Measurements from ENCODE around the gene KCNN1.
A peak's percentile ranks its signal among the peaks of the same experiment; 100 is the strongest.

Gene KCNN1

DNA sequence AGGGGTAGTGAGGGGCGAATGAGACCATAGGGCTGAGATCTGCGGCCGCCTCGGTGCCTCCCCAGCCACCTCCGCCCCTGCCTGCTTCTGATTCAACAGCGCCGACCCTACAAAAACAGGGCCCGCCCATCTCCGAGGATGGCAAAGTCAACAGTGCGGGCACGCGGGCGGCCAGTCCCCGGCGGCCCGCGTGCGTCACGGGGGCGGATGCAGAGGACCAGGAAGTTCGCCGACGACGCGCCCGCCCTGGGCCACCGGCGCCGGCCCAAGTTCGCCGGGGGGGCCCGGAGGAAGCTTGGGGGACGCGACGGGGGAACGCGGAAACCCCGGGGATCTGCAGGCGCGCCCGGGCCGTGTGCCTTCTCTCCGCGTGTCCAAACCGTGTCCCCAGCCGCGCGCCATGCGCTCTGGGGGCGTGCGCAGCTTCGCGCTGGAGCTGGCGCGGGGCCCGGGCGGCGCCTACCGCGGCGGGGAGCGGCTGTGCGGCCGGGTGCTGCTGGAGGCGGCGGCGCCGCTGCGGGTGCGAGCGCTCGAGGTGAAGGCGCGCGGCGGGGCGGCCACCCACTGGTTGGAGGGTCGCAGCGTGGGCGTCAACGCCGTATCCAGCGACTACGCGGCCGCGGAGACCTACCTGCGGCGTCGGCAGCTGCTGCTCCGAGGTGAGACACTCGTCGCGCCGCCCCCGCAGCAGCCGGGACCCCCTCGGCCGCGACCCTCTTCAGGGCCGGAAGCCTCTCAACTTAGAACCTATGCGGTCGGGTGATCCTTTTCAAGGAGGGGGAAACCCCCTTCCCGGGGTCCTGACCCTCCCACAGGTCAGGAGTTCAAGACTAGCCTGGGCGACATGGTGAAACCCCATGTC is 34.2 kb downstream of the KCNN1 start (continued):
- no peak for TF ChIP-seq ZEB2 (tag by site-specific recombination; IDR thresholded peaks at IDR 0.05)
- no peak for TF ChIP-seq ZNF48 (tag by site-specific recombination; IDR thresholded peaks at IDR 0.05)
- TF ChIP-seq, protein P1, sequence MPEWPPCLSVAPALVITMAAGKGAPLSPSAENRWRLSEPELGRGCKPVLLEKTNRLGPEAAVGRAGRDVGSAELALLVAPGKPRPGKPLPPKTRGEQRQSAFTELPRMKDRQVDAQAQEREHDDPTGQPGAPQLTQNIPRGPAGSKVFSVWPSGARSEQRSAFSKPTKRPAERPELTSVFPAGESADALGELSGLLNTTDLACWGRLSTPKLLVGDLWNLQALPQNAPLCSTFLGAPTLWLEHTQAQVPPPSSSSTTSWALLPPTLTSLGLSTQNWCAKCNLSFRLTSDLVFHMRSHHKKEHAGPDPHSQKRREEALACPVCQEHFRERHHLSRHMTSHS (tag by site-specific recombination; IDR thresholded peaks at IDR 0.05) = no peak
- TF ChIP-seq, protein P2, sequence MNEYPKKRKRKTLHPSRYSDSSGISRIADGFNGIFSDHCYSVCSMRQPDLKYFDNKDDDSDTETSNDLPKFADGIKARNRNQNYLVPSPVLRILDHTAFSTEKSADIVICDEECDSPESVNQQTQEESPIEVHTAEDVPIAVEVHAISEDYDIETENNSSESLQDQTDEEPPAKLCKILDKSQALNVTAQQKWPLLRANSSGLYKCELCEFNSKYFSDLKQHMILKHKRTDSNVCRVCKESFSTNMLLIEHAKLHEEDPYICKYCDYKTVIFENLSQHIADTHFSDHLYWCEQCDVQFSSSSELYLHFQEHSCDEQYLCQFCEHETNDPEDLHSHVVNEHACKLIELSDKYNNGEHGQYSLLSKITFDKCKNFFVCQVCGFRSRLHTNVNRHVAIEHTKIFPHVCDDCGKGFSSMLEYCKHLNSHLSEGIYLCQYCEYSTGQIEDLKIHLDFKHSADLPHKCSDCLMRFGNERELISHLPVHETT (tag by site-specific recombination; IDR thresholded peaks at IDR 0.05) = no peak
- TF ChIP-seq ZNF10 (tag by site-specific recombination; IDR thresholded peaks at IDR 0.05) = peak; percentile 55; the same call in 1 of the 2 replicates
- TF ChIP-seq ZNF121 (tag by site-specific recombination; IDR thresholded peaks at IDR 0.05) = no peak
- TF ChIP-seq, protein P3, sequence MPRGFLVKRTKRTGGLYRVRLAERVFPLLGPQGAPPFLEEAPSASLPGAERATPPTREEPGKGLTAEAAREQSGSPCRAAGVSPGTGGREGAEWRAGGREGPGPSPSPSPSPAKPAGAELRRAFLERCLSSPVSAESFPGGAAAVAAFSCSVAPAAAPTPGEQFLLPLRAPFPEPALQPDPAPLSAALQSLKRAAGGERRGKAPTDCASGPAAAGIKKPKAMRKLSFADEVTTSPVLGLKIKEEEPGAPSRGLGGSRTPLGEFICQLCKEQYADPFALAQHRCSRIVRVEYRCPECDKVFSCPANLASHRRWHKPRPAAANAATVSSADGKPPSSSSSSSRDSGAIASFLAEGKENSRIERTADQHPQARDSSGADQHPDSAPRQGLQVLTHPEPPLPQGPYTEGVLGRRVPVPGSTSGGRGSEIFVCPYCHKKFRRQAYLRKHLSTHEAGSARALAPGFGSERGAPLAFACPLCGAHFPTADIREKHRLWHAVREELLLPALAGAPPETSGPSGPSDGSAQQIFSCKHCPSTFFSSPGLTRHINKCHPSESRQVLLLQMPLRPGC (tag by site-specific recombination; IDR thresholded peaks at IDR 0.05) = no peak
- TF ChIP-seq ZNF404 (tag by site-specific recombination; IDR thresholded peaks at IDR 0.05) = no peak
- peak; percentile 86 for TF ChIP-seq ZFHX2 (tag by site-specific recombination; conservative IDR thresholded peaks at IDR 0.05)
- TF ChIP-seq SCRT1 (tag by site-specific recombination; IDR thresholded peaks at IDR 0.05; ENCODE audit: borderline replicate concordance) = no peak
- no peak for TF ChIP-seq ZNF830 (tag by site-specific recombination; IDR thresholded peaks at IDR 0.05; ENCODE audit: low read depth)
- TF ChIP-seq ZNF707 (tag by site-specific recombination; IDR thresholded peaks at IDR 0.05) = no peak
- peak; percentile 69 for TF ChIP-seq ZNF341 (tag by site-specific recombination; IDR thresholded peaks at IDR 0.05; ENCODE audit: low read depth)
- TF ChIP-seq WT1 (tag by site-specific recombination; IDR thresholded peaks at IDR 0.05) = no peak
- TF ChIP-seq, protein P4, sequence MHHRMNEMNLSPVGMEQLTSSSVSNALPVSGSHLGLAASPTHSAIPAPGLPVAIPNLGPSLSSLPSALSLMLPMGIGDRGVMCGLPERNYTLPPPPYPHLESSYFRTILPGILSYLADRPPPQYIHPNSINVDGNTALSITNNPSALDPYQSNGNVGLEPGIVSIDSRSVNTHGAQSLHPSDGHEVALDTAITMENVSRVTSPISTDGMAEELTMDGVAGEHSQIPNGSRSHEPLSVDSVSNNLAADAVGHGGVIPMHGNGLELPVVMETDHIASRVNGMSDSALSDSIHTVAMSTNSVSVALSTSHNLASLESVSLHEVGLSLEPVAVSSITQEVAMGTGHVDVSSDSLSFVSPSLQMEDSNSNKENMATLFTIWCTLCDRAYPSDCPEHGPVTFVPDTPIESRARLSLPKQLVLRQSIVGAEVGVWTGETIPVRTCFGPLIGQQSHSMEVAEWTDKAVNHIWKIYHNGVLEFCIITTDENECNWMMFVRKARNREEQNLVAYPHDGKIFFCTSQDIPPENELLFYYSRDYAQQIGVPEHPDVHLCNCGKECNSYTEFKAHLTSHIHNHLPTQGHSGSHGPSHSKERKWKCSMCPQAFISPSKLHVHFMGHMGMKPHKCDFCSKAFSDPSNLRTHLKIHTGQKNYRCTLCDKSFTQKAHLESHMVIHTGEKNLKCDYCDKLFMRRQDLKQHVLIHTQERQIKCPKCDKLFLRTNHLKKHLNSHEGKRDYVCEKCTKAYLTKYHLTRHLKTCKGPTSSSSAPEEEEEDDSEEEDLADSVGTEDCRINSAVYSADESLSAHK (tag by site-specific recombination; IDR thresholded peaks at IDR 0.05) = no peak
- TF ChIP-seq ZNF585B (tag by site-specific recombination; IDR thresholded peaks at IDR 0.05) = no peak
- TF ChIP-seq, protein P5, sequence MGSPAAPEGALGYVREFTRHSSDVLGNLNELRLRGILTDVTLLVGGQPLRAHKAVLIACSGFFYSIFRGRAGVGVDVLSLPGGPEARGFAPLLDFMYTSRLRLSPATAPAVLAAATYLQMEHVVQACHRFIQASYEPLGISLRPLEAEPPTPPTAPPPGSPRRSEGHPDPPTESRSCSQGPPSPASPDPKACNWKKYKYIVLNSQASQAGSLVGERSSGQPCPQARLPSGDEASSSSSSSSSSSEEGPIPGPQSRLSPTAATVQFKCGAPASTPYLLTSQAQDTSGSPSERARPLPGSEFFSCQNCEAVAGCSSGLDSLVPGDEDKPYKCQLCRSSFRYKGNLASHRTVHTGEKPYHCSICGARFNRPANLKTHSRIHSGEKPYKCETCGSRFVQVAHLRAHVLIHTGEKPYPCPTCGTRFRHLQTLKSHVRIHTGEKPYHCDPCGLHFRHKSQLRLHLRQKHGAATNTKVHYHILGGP (tag by site-specific recombination; IDR thresholded peaks at IDR 0.05) = no peak
- TF ChIP-seq, protein P6, sequence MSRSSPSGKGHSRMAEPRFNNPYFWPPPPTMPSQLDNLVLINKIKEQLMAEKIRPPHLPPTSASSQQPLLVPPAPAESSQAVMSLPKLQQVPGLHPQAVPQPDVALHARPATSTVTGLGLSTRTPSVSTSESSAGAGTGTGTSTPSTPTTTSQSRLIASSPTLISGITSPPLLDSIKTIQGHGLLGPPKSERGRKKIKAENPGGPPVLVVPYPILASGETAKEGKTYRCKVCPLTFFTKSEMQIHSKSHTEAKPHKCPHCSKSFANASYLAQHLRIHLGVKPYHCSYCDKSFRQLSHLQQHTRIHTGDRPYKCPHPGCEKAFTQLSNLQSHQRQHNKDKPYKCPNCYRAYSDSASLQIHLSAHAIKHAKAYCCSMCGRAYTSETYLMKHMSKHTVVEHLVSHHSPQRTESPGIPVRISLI (tag by site-specific recombination; IDR thresholded peaks at IDR 0.05) = no peak
- TF ChIP-seq, protein P7, sequence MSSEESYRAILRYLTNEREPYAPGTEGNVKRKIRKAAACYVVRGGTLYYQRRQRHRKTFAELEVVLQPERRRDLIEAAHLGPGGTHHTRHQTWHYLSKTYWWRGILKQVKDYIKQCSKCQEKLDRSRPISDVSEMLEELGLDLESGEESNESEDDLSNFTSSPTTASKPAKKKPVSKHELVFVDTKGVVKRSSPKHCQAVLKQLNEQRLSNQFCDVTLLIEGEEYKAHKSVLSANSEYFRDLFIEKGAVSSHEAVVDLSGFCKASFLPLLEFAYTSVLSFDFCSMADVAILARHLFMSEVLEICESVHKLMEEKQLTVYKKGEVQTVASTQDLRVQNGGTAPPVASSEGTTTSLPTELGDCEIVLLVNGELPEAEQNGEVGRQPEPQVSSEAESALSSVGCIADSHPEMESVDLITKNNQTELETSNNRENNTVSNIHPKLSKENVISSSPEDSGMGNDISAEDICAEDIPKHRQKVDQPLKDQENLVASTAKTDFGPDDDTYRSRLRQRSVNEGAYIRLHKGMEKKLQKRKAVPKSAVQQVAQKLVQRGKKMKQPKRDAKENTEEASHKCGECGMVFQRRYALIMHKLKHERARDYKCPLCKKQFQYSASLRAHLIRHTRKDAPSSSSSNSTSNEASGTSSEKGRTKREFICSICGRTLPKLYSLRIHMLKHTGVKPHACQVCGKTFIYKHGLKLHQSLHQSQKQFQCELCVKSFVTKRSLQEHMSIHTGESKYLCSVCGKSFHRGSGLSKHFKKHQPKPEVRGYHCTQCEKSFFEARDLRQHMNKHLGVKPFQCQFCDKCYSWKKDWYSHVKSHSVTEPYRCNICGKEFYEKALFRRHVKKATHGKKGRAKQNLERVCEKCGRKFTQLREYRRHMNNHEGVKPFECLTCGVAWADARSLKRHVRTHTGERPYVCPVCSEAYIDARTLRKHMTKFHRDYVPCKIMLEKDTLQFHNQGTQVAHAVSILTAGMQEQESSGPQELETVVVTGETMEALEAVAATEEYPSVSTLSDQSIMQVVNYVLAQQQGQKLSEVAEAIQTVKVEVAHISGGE (tag by site-specific recombination; conservative IDR thresholded peaks at IDR 0.05; ENCODE audit: low read depth) = peak; percentile 21; the same call in 1 of the 2 replicates
- TF ChIP-seq ZNF560 (tag by site-specific recombination; IDR thresholded peaks at IDR 0.05; ENCODE audit: borderline replicate concordance) = no peak; the same call in 1 of the 2 replicates
- no peak; the same call in 1 of the 2 replicates for TF ChIP-seq OVOL3 (tag by site-specific recombination; IDR thresholded peaks at IDR 0.05)
- TF ChIP-seq, protein P8, sequence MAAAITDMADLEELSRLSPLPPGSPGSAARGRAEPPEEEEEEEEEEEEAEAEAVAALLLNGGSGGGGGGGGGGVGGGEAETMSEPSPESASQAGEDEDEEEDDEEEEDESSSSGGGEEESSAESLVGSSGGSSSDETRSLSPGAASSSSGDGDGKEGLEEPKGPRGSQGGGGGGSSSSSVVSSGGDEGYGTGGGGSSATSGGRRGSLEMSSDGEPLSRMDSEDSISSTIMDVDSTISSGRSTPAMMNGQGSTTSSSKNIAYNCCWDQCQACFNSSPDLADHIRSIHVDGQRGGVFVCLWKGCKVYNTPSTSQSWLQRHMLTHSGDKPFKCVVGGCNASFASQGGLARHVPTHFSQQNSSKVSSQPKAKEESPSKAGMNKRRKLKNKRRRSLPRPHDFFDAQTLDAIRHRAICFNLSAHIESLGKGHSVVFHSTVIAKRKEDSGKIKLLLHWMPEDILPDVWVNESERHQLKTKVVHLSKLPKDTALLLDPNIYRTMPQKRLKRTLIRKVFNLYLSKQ (tag by site-specific recombination; IDR thresholded peaks at IDR 0.05; ENCODE audit: borderline replicate concordance) = no peak
- TF ChIP-seq ZNF354C (tag by site-specific recombination; IDR thresholded peaks at IDR 0.05; ENCODE audit: borderline replicate concordance, low read depth) = no peak
- TF ChIP-seq ZNF521 (tag by site-specific recombination; IDR thresholded peaks at IDR 0.05) = no peak

Measured in HEK293 (cell line).